GM19438 (cell line): ENCODE measurements around the gene ZC3H12D.

Experiments
- ATAC-seq: cut with Tn5 transposase; IDR thresholded peaks from one replicate; pipeline ENCODE4 v1.9.1; 2021; ENCODE audit warnings: low read depth; ENCODE audit not compliant: unreplicated experiment

The ZC3H12D gene

DNA sequence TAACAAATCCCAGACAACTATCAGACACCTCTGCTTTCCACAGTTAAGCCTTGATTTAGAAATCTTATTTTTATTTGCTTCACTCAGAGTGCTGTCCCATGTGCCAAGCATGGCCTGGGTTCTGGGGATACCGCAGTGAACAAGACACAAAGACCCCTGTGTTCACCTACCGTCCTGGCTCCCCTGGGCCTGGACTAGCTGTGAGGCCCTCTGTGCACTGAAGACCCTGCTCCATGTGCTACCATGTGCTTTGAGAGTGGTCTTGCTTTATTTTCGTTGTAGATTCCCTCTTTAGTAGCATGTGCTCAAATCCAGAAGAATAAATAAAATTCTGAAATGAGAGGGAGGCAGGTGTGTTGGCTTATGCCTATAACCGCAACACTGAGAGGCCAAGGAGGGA is 62.2 kb downstream of the ZC3H12D start:
- no peak for ATAC-seq

DNA sequence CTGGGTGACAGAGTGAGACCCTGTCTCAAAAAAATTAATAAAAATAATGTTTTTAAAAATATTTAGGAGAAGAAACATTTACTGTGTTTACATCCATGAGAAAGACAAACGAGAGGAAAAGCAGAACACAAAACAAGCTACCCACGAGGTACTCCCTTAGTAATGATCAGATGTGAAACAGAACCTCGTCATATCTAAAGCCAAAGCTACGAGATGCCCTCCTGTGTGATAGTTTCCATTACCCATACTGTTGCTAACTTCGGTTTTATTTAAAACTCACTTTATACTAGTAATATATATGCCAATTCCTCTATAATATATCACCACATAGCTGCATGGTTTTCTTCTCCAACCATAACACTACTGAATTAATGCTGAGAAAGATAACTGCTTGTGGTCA is 63.7 kb downstream of the ZC3H12D start:
- no peak for ATAC-seq

DNA sequence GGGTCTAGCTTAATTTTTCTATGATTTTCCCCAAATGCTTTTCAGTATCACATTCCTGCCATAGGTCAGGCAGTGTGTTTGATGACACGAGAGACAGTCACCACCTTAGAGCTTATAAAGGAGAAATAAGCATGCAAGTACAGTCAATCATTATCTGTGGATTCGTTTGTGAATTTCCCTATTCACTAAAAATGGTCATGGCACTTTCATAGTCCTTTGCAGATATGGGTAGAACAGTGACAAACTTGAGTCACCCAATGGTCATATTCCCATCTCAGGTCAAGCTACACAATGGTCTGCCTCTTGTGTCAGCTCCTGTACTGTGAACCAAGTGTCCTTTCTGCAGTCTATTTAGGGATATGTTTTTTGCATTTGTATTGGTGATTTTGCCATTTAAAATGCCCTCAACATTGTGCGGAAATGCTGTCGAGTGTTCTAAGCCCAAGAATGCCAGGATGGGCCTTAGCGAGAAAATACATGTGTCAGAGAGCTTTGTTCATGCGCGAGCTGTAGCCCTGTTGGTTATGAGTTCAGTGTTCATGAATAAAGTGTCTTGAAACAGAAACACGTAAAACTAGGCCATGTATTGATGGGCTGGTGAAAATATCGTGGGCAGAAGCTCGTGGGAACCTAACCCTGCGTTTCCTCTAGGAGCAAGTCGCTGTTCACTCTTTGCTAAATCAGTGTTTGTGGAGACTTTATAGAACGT is 65.0 kb downstream of the ZC3H12D start:
- no peak for ATAC-seq

DNA sequence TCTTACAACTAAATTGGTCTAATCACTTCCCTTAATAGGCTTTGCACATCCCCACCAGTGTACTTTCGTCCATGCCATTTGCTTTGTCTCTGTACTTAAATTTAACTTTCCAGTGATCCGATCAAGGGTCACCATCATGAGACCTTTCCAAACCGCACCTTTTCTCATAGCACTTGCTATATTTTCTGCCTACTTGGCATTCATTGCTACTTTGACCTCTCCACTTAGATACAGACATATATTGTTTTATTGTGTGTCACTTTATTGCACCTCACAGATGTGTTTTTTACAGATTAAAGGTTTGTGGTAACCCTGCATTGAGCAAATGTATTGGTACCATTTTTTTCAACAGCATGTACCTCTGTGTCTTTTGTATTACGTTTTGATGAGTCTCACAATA is 70.0 kb downstream of the ZC3H12D start:
- no peak for ATAC-seq

DNA sequence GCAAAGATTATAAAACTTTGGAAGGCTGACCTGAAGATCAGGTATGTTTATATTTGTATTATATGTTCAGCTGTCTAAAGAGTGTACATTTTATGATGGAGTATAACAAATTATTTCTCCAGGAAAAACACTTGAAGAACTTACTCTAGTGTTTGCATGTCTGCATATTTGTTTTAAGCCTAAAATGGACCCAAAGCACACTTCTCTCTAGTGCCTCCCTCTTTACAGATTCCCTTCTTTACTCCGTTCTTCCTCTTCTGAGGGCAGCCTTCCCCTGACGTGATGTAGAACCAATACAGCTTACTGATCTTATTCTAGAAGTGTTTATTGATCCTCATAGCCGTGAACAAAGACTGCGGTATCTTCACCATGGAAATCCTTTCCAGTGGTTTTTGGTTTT is 70.8 kb downstream of the ZC3H12D start:
- ATAC-seq: no peak

DNA sequence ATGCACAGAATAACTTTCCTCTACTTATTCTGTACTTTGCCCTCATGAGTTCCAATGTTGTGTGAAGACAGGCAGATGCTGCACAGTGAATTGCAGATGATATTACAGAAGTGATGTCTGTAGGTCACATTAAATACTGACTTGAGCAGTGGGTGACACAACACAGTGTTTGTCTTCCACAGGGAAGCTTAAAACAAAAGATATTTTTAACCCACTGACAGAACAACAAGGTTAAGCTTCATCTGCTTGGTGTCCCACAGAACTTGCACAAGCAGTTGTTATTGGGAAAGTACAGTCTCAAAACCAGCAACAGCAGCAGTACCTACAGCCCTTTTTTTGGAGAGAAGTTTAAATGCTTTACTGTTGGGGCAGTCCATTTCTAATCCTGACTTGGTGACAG is 74.3 kb downstream of the ZC3H12D start:
- no peak for ATAC-seq

DNA sequence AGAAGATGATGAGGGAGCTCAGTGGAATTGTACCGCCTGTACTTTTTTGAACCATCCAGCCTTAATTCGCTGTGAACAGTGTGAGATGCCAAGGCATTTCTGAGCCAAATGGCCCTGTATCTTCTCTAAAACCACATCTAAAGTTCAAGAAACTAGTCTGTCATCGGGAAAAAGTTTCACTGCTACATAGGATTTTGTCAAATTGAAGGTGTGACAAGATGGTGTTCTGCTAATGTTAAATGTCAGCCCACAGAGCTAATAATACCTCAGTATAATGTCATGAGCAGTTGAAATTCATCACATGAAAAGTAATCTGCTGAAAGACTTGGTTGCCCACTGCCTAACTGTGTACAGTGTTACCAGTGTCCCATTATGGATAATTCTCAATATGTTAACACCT is 75.2 kb downstream of the ZC3H12D start:
- no peak for ATAC-seq

DNA sequence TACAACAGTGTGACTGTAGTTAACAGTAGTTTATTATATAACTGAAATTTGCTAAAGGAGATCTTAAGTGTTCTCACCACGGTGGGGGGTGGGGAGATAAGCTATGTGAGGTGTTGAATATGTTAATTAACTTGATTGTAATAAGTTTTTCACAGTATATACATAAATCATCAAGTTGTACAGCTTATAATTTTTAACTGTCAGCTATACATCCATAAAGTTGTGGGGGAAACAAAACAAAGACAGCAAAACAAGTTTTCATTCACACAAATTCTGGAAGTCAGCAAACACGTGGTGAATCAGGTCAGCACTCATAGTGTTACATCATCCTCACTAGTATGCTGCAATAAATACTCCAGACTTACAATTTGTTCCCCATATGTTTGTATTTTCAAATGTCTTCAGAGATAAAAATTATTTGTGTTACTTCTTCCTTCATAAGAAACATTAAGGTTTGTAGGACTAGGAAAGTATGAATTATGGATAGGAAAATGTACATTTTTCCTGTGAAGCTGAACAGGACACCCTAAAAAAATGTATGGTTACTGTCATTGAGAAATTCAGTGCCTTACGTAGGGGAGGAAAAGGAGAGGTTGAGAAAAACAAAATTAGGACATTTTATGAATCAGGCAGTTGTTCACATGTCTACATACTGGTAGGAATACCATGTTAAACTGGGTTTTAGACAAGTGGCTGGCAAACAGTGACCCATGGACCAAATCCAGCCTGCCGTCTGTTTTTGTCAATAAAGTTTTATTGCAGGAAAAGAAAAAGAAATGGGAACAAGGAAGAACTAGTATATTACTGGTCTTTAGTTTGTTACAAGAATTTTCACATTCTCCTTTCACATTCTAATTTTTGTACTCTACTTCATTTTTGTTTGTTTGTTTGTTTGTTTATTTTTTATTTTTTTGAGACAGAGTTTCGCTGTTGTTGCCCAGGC is 78.7 kb downstream of the ZC3H12D start:
- no peak for ATAC-seq

DNA sequence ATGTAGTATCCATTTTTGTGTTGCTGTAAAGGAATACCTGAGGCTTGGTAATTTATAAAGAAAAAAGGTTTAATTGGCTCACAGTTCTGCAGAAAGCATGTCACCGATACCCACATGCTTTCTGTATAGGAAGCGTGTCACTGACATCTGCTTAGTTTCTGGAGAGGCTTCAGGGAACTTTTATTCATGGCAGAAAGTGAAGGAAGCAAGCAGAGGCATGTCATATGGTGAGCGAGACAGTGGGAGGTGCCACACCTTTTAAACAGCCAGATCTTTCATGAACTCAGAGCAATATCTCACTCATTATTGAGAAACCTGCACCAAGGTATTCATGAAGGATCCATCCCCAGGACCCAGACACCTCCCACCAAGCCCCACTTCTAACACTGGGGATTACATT is 81.3 kb downstream of the ZC3H12D start:
- ATAC-seq: no peak

DNA sequence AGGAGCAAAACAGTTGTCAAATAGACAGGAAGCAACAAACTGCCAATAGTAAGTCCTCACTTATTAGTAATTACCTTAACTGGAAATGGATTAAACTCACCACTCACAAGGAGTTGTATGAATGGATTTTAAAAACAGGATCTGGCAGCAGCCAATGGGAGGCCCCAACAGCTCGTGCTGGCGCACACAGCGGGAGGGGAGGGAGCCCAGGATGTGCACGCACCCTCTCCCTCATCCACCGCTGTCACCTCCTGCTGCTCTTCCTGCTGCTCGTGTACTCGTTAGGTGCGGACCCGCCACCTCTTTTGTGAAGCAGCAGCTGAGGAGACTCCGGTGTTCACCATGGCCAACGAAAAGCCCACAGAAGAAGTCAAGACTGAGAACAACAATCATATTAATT is 84.8 kb downstream of the ZC3H12D start, which contains the start of gene SUMO4:
Gene SUMO4, plus strand, starts transcription at position 213 of the 400 bp plus-strand sequence. Its CDS starts 130 bp downstream, at position 343.
- ATAC-seq: no peak

DNA sequence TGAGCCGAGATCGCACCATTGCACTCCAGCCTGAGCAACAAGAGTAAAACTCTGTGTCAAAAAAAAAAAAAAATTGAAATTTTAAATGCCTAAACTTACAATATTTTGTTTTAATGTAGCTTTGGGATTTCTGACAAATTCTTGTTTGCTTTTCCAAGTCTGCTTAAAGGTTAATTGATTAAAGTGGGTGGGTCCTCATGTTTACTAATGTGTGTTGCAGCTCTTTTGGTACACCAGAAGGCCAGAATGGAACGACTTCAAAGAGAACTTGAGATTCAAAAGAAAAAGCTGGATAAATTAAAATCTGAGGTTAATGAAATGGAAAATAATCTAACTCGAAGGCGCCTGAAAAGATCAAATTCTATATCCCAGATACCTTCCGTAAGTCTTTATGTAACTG is 87.4 kb downstream of the ZC3H12D start:
- no peak for ATAC-seq
